CD4-positive, alpha-beta T cell treated with Interleukin-17A for 4 hours (primary cell): ENCODE data around the gene STS.
"Not testable (repeated sequence)": the region's sequence is repeated elsewhere in the genome, so short reads cannot be mapped to it uniquely, and the experiment has no call there.

Experiments
- DNase-seq: peaks from one replicate; pipeline ENCODE4 v3.0.0-alpha.2; 2020; ENCODE audit warnings: mixed read lengths

STS gene

DNA sequence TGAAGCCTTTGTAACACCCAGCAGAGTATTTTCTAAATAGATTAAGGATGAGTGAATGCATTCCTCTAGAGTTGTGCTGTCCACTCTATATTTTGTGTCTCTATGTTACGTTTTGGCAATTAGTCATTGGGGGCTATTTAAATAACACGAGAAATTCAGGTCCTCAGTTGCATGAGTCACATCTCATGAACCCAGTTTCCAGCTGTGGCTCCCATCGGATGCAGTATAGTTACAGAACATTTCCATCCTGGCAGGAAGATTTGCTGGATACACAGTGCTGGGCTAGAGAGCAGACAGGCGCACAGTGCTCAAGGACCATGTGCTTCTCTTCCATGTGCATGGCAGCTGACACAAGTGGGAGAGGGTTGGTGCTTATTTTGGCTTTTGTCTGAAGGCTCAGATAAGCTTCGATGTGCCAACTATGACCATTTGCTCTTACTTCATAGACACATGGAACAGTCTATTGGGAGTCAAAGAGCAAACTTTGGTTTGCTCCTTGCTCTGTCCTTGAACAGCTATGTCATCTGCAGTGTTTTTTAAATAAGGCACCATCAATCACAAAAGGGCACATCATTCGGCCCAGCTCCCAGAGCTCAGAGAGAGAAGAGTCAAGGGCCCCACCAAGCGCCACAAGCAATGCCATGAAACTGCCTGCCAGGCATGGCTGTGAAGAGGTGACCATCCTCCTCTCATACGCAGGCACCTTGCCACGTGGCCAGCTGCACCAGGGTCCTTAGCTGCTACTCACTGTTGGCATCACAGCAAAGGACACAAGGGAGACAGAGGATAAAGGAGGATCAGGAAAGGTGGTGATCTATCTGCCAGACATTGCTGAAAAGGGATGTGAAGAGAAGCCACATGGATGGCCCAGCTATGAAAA lies 8.1 kb upstream of the STS start:
- no peak for DNase-seq

DNA sequence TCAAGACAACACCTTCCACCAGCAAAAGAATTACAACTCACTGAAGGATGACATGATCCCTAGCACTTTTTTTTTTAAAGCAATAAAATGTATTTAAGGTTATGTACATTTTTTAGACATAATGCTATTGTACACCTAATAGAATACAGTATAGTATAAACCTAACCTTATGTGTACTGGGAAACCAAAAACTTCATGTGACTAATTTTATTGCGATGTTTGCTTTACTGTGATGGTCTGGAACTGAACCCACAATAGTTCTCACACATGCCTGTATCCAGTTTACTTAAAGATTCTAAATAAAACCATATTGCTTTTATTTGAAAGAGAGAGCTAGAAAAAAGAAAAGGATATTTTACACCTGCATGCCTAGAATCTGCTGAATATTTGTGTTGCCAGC lies 4.4 kb upstream of the STS start:
- DNase-seq: no peak

DNA sequence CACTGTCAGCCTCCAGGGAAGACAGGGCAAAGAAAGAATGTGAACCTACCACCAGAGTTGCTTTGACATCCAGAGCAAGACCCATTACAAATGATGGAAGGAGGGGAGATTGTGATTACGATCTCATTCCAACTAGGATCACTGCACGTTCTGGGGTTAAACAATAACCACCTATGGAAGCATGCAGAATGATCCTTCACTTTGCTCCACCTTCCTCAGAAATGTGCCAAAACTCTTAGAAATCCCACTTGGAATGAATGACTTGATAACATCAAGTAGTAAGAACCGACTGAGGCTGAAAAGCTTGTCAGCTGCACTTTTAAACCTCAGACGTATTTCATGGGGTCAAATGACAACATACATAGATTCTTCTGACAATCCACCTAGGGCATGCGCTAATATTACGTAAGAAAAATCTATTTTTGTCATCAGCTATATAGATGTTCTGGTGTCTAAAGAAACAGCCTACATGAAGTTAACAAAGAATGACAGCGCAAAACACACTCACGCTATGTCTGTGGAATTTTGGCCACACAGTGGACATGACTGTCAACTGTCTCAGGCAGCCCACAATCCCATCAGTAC lies 3.5 kb upstream of the STS start:
- no peak for DNase-seq

DNA sequence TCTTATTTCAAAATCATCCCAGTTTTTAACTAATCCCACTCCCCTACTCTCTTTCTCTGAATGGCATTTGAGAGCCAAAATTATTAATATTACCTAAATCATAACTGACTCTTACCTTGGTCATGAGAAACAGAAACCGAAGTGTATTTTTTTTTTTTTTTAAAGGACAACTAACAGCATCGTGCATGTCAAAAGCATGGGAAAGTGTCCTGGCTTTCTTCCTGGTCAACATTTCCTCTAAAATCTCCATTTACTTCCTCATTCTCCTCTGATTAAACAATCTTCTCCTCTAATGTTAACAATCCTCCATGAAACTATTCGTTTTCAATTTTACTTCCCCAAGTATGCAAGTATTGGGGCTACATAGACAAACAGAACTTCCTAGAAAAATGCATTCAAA lies 2.1 kb upstream of the STS start:
- no peak for DNase-seq

DNA sequence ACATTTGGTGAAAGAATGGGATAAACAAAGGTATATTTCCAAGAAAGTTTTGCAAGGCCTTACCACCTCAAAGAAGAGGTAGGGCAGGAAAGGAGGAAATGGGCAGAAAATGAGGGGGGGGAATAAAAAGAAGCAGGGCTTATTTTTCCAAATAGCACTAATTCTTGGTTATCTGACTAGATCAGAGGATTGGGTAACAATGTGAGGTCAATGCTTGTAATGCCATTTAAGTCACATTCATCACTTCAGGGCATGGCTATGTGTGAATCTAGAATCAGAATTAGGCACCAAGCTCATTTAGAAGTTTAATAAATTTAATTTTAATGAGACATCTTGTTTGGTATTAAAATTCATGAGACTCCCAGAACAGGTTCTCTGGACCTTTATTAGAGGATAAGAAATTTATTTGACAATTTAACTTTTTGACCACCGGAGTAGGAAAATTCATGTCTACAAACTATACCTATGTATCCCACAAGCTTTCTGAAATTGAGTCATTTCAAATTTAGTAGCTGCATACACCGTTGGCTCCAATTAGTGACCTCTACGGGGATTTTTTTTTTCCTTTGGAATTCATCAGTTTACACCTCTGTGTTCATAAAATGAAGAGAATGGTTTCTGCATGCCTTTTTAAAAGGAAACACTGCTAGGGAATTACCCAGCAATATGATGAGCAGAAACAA lies 1.4 kb upstream of the STS start:
- DNase-seq: no peak

DNA sequence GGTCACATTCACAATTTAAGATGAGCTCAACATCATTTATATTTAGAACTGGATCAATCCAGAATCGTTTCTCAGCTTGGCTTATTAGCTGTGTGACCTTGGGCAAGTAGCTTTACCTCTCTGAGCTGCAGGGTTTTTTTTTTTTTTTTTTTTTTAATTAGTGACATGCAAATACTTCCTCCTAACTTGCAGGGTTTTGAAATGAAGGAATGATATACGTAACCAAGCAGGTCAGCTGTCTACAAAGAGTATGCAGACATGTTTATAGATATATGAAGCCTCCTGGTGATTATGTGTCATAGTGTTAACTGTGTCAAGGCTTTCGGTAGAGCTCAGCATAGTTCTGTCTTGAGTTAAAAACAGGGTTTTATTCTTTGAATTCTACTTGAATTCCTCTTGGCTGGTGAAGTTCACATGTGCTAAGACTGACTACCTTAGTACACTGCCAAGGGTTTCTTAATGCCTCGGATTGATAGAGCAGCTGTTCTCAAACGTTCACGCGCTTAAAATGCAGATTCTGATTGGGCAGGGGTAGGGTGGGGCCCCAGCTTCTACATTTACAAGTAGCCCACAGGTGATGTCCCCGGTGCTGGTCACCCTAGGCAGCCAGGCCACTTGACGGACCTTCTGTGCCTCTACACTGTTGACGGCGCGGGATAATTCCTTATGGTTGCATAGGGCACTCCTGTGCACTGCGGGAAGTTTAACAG lies 654 bp upstream of the STS start:
- no peak for DNase-seq

DNA sequence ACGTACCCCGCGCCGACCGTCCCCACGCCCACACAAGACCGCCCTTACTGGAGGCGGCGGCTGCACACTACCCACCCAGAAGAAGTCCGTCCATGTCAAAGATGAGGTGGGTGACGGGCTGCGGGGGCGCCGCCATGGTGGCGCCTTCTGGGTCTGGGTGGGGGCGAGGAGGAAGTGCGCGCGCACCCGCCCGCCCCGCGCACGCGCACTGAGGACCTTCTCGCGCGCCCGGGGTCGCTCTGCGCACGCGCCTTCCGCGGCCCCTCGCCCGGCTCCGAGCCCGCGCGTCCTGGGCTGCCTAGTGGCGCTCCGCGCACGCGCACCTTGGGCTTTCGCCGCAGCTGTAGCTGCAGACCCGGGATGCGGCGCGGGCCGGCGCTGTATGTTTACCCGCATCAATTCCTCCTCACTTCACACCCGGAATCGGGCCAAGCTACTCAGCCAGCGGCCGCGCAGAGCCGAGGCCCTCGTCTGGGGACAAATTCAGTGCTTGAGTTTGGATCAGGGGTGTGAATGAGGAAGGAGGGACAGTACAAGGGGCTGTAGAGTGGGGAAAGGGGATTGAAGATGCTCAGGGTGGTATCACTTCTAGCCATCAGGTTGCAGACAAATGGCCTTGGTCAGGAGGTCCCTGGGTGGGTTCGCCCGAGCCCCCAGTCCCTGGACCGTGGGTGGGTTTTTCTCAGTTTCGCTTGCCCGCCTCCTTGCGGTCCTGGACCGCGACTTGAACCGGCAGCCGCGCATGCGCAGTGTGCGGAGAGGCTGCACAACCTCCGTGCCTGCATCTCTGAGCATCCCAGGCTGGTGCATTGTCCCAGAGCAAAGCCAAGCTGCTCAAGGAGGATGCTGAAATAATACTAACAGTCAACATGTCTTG lies 704 bp downstream of the STS start, which contains the start of gene PUDP:
PUDP (minus strand) TSS at position 176 of the 877 bp plus-strand sequence; CDS start at position 136, 40 bp downstream.
- peak; percentile 92 for DNase-seq

DNA sequence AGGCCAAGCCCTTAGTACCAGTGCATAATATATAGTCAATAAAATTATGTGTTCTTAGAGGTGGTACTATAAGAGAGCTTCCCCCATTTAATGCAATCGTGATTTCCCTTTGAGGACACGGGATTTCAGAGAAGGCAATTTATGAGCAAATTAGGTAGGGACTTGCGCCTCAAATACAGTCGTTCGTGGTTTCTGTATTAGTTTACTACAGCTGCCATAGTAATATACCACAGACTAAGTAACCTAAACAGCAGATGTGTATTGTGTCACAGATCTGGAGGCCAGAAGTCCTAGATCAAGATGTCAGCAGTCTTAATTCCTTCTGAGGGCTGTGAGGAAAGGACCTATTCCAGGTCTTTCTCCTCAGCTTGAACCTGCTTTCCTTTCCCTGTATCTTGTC lies 1.9 kb downstream of the STS start:
- no peak for DNase-seq

DNA sequence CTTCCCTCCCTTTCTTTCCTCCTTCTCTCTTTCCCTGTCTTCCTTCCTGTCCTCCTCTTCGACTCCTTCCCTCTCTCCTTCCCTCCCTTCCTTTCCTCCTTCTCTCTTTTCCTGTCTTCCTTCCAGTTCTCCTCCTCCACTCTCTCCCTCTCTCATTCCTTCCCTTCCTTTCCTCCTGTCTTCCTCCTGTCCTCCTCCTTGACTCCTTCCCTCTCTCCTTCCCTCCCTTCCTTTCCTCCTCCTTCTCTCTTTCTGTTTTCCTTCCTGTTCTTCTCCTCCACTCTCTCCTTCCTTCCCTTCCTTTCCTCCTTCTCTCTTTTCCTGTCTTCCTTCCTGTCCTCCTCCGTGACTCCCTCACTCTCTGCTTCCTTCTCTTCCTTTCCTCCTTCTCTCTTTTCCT lies 5.7 kb downstream of the STS start:
- no peak for DNase-seq

DNA sequence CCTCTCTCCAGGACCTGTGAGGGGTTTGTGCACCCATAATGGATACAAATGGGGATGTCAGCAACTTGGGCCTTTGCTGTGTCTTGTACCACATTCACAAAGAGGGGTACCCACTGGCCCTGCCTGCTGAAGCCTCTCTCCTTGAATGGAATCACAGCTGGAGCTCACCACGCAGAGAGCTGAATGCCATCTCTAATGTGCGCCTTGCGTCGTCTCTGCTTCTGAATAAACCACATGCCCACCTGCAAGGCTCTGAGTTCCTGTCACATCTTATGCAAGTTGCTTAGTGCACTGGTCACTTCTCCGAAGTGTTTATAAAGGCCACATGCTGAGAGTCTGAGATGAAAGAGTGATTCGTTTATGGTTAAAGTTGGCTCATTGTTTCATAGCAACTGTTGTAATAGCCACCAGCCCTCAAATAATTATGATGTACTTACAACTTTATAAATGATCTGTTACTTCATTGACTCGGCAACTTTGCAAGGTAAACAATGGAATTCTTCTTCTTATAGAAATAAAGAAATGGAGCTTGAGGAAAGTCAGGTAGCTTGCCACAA lies 6.6 kb downstream of the STS start:
- DNase-seq: no peak

DNA sequence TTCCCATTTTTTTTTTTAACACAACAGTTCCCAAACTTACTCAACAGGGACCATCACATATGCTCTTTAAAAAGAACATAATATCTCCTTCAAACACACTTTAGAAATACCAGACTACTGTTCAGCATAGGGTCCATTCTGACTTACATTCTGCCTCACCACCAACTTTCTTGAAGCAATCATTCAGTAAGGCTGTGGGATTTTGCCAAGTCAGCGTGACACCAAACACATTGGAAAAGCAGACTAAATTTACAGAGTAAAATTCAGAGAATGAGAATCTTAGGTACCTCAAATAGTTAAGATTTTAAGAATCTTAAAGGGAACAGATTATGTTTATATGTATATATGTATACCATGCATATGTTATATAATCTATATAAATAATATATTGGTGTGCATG lies 7.7 kb downstream of the STS start:
- DNase-seq: no peak

DNA sequence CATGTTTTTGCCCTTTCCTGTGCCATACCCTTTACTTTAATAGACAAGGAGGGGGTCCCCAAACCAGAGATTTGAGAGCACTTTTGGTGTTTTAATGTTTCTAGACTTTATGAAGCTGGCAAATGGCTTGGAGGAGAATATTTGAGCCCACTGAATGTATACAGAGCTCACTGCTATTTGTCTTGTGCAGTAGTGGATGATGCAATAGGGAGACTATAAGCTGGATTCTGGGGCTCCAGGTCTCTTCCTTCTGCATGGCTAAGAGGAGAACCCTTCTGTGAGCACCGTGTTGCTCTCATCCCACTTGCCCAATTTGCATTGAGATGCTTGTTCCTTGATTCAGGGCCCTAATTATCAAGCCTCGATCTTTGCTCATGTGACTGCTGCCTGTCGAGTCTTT lies 9.4 kb downstream of the STS start:
- no peak for DNase-seq

DNA sequence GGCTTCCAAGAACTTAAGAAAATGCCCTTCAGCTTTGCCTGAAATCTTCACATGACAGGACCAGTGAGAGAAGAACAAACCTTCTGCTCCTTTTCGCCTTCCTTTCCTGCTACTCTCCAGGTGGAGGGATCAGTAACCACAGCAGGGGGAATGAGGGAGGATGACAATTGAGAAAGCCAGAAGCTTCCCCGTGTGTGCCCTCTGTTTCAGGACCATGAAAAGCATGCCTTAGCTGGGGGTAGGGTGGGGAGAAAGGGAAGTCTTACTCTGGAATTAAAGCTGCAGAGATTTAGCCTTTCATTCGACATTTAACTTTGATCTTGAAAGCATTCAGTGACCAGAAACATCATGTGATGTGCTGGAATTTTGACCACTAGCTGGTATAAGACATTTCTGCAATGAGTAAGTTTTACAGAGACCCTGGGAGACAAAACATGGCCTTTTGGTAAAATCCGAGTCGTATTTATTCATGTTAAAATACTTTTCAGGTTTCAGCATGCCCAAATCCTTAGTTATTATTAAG lies 11.0 kb downstream of the STS start:
- DNase-seq: no peak

DNA sequence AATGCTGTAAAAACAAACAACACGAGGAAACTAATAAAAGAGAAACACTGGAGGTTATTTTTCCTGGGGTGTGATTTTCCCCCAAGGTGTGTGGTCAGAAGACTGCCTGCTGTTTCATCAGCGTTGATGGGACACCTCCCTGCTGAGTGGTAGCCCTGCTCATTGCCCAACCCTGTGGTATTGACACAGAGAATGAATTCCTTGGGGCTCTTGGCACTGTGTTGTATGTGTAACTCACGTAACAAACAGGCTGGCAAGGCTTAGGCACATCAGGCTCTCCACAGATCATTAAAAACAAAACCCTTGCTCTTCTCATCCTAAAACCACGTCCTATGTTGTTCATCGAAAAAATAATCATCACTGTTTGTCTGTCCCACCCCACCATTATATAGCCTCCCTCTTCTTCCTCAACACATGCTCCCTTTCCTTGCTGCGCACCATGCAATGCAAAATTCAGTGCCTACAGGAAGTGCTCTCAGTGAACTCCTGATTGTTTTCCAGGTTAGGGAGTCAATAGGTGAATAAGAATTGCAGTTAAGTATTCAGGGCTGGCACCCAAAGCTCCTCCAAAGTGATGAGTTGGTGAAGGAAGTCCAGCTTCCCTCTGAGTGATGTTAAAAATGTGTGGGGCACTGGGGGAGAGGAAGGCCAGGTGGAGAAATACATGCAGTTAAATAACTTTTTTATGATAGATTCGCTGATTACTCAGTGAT lies 11.8 kb downstream of the STS start:
- no peak for DNase-seq

DNA sequence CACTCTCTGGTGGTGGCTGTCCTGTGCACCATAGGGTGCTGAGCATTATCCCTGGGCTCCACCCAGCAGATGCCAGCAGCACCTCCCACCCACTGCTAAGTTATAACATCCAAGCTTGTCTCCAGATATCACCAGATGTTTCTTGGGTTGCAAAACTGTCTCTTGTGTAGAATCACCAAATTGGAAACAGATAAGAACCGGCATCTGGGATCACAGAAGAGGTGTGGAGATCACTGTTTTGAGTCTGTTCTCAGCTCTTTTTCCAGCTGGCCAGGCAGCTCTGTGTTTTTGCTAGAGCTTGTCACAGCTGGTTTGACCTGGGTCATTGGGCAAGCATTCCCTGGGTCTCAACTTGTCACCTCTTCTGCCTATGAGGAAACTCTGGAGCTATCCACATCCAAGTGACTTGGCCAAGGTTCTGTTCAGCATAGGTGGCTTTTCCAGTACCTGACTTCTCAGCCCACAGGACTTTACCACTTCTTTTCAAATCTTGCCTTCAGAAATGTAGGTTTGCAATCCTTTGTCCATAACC lies 15.7 kb downstream of the STS start:
- DNase-seq: no peak

DNA sequence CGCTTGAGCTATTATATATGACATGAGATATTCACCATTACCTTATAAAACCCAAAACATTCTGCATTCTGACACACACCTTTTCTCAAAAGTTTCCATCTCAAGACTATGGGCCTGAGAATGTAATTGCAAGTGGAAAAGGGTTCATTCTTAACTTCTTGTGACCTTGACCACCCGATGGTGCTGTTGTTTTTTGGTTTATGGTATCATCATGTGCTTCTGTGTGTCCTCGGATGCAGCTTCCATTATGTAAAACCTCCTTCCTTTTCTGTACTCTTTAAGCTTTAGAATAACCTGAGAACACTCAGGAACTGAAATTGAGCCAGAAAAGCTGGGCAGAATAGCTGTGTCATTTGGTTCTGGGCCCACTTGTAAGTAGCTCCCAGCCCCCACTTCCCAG lies 16.7 kb downstream of the STS start:
- no peak for DNase-seq

DNA sequence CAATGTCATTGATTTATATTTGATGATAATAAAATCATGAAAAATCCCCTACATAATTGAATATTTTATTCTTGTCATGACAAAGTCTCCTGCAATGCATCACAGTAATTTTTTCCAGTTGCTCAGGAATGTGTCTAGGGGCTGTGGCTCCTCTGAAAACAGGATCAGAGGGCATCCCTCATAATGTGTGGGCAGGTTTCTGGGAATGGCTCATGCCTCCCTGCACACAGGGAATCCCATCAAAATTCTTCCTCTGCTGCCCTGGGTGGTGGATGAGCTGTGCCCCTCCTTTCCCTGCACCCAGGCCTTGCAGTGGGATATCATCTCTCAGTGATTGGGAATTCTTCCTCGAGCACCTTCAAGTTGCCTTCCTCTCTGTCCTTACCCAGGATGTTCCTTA lies 20.9 kb downstream of the STS start:
- no peak for DNase-seq

DNA sequence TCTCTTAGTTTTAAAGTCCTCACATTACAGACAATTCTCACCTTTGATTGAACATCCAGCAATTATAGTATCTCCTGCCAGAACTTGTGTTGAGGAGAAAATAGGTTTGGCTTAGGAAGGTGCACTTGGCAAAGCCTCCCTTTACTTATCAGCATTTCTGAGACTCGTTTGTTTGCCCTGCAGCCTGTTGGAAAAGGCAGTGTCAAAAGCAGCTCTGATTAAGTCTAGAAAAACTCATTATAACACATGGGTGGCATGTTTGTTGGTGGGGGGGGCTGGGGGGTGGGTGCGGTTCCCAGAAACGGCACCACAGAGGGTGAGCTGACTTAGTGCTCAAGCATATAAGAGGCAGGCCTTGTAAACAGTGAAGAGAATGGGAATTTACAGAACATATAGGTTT lies 22.1 kb downstream of the STS start:
- no peak for DNase-seq

DNA sequence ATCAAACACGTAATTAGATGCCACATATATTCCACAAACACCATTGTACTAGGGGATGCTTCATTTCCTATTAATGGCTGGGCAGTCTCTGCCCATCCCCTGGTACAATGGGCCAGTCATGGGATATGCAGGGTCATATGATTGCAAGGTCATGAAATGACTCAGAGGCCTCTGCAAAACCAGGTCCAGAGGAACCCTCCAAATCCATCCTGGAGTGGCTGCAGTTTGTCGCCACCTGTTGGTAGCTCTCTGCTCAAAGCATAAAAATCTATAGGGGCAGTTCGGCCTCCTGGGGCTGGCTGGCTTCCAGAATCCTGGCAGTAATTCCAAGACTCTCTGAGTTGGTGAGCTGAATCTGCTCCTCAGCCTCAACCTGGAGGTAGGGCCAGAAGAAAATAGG lies 23.4 kb downstream of the STS start:
- DNase-seq: peak; percentile 53

DNA sequence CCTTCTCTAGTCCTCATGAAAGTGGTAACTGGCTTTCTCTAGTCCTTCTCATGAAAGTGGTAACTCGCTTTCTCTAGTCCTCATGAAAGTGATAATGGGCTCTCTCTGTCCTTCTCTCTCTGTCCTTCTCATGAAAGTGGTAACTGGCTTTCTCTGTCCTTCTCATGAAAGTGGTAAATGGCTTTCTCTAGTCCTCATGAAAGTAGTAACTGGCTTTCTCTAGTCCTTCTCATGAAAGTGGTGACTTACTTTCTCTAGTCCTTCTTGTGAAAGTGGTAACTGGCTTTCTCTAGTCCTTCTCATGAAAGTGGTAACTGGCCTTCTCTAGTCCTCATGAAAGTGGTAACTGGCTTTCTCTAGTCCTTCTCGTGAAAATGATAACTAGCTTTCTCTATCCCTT lies 31.3 kb downstream of the STS start:
- not testable (repeated sequence) for DNase-seq

DNA sequence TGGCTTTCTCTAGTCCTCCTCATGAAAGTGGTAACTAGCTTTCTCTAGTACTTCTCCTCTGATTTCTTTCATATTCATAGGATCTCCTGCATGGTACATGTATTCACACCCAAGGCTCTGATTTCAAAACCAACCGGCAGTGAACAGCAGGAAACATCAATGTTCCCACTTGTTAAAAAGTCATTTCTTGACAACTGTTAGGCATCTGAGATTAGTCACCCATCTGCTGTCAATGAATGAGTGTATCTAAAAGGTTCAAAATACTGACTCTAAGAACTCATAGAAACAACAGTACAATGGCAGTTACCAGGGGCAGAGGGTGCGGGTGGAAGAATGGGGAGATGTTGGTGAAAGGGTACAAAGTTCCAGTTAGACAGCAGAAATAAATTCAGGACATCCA lies 31.9 kb downstream of the STS start:
- DNase-seq: no peak
